Mesenchymal stem cell (in vitro differentiated cells and primary cell): ENCODE data around the gene PTPRD.

Experiments
- DNase-seq: peaks from one replicate; pipeline ENCODE4 v3.0.0-alpha.2; 2013
- H2AFZ ChIP-seq: one replicate; pipeline ENCODE4 v1.6.1; 2013; ENCODE audit warnings: low read depth, mild to moderate bottlenecking, control low read depth, inconsistent platforms, low read length, moderate library complexity
- H2AK5ac ChIP-seq: 2 replicates; pipeline ENCODE4 v1.6.1; 2013; ENCODE audit warnings: low read length, moderate library complexity, mild to moderate bottlenecking, inconsistent platforms; ENCODE audit not compliant: severe bottlenecking
- H2BK120ac ChIP-seq: one replicate; pipeline ENCODE4 v1.6.1; 2013; ENCODE audit warnings: low read depth, mild to moderate bottlenecking, inconsistent platforms, low read length, moderate library complexity
- H2BK12ac ChIP-seq, 2 experiments: one replicate each; pipeline ENCODE4 v1.6.1; 2013; ENCODE audit warnings: inconsistent platforms in 2 of 2, low read length in 2 of 2, mild to moderate bottlenecking in 2 of 2, moderate library complexity in 2 of 2, control low read depth in 1 of 2
- H2BK15ac ChIP-seq: one replicate; pipeline ENCODE4 v1.6.1; 2013; ENCODE audit warnings: mild to moderate bottlenecking, low read depth, inconsistent platforms; ENCODE audit not compliant: poor library complexity, severe bottlenecking
- H2BK5ac ChIP-seq: 2 replicates; pipeline ENCODE4 v1.6.1; 2013; ENCODE audit warnings: low read depth, mild to moderate bottlenecking, low read length, control low read depth, inconsistent platforms; ENCODE audit not compliant: poor library complexity, severe bottlenecking
- H3K14ac ChIP-seq, 2 experiments: one replicate each; pipeline ENCODE4 v1.6.1; 2013; ENCODE audit warnings: inconsistent platforms in 2 of 2, low read length in 2 of 2, control low read depth in 1 of 2, mild to moderate bottlenecking in 1 of 2, moderate library complexity in 1 of 2
- H3K18ac ChIP-seq, 2 experiments: one replicate each; pipeline ENCODE4 v1.6.1; 2013; ENCODE audit warnings: inconsistent platforms in 2 of 2, low read length in 2 of 2, control low read depth in 1 of 2, low read depth in 1 of 2, mild to moderate bottlenecking in 1 of 2
- H3K23ac ChIP-seq, 2 experiments: one replicate each; pipeline ENCODE4 v1.6.1; 2013; ENCODE audit warnings: inconsistent platforms in 2 of 2, low read length in 2 of 2, mild to moderate bottlenecking in 2 of 2, moderate library complexity in 2 of 2, control low read depth in 1 of 2
- H3K27ac ChIP-seq: 2 replicates; pipeline ENCODE4 v1.5.1; 2013; ENCODE audit warnings: mild to moderate bottlenecking, moderate library complexity, low read length, control low read depth, inconsistent platforms; ENCODE audit not compliant: poor library complexity, severe bottlenecking
- H3K27me3 ChIP-seq, 2 experiments: 2 replicates each; pipeline versions ENCODE4 v1.6.1 to v1.7.0; 2013; ENCODE audit warnings: low read length in 2 of 2, mild to moderate bottlenecking in 2 of 2, moderate library complexity in 2 of 2, control low read depth in 1 of 2, inconsistent platforms in 1 of 2; ENCODE audit not compliant: control insufficient read depth in 1 of 2, insufficient read depth in 1 of 2
- H3K36me3 ChIP-seq, 2 experiments: 2 replicates each; pipeline versions ENCODE4 v1.6.1 to v1.7.0; 2013; ENCODE audit warnings: low read length in 2 of 2, control low read depth in 1 of 2, inconsistent platforms in 1 of 2, low read depth in 1 of 2, mild to moderate bottlenecking in 1 of 2; ENCODE audit not compliant: insufficient read depth in 2 of 2, control insufficient read depth in 1 of 2
- H3K4ac ChIP-seq, 2 experiments: one replicate each; pipeline ENCODE4 v1.6.1; 2013; ENCODE audit warnings: inconsistent platforms in 2 of 2, low read length in 2 of 2, mild to moderate bottlenecking in 2 of 2, moderate library complexity in 2 of 2, control low read depth in 1 of 2, low read depth in 1 of 2
- H3K4me1 ChIP-seq: 2 replicates; pipeline ENCODE4 v1.6.1; 2013; ENCODE audit warnings: low read depth, low read length, control low read depth; ENCODE audit not compliant: control insufficient read depth, insufficient read depth
- H3K4me2 ChIP-seq: 2 replicates; pipeline ENCODE4 v1.6.1; 2013; ENCODE audit warnings: low read length, mild to moderate bottlenecking, inconsistent platforms; ENCODE audit not compliant: poor library complexity, severe bottlenecking
- H3K4me3 ChIP-seq, 2 experiments: 2 replicates each; pipeline versions ENCODE4 v1.5.1 to v1.7.0; 2013; ENCODE audit warnings: low read length in 2 of 2, mild to moderate bottlenecking in 2 of 2, control low read depth in 1 of 2, low read depth in 1 of 2; ENCODE audit not compliant: insufficient read depth in 1 of 2
- H3K79me1 ChIP-seq: replicated peaks from 2 replicates; pipeline ENCODE4 v1.6.1; 2013; ENCODE audit warnings: mild to moderate bottlenecking, control low read depth, low read length, inconsistent platforms; ENCODE audit not compliant: poor library complexity, severe bottlenecking
- H3K9ac ChIP-seq: 2 replicates; pipeline ENCODE4 v1.7.0; 2013; ENCODE audit warnings: mild to moderate bottlenecking, low read length, moderate library complexity
- H3K9me3 ChIP-seq: 2 replicates; pipeline ENCODE4 v1.7.0; 2013; ENCODE audit warnings: mild to moderate bottlenecking, low read length; ENCODE audit not compliant: control insufficient read depth
- H4K8ac ChIP-seq: one replicate; pipeline ENCODE4 v1.6.1; 2013; ENCODE audit warnings: inconsistent platforms, mild to moderate bottlenecking, low read length, moderate library complexity
- H4K91ac ChIP-seq: one replicate; pipeline ENCODE4 v1.6.1; 2013; ENCODE audit warnings: mild to moderate bottlenecking, low read length, inconsistent platforms
- WGBS: methylation state at CpG from one replicate; pipeline ENCODE4 v1.1.7; 2013; ENCODE audit warnings: mixed read lengths; 5-methylcytosine and 5-hydroxymethylcytosine counted together

The PTPRD gene

GRCh38 chr9:10274175-10274574, 338.6 kb downstream of the PTPRD start:
- no peak overlapping the region for H3K14ac ChIP-seq
- no peak overlapping the region for H3K4me2 ChIP-seq
- H2BK120ac ChIP-seq = no peak overlapping the region
- no peak overlapping the region for H3K4me3 ChIP-seq
- H3K18ac ChIP-seq = no peak overlapping the region
- no peak overlapping the region for H3K27ac ChIP-seq
- H3K23ac ChIP-seq = no peak overlapping the region
- H3K9ac ChIP-seq = no peak overlapping the region
- H2AK5ac ChIP-seq = no peak overlapping the region
- no peaks in the 10 kb centered on the region for H3K79me1 ChIP-seq
- H4K8ac ChIP-seq = no peak overlapping the region
- no peaks in the 10 kb centered on the region for H3K9me3 ChIP-seq
- H2BK5ac ChIP-seq = no peak overlapping the region
- H2BK15ac ChIP-seq = no peak overlapping the region
- H3K4me1 ChIP-seq = no peaks in the 10 kb centered on the region
- H3K4ac ChIP-seq = no peak overlapping the region
- H3K27me3 ChIP-seq = no peaks in the 10 kb centered on the region
- H3K36me3 ChIP-seq = no peaks in the 10 kb centered on the region
- peak; percentile 47 for DNase-seq
- no CpG with 5 or more reads among the region's 4 CpGs for WGBS
- no peak overlapping the region for H2BK12ac ChIP-seq
- H4K91ac ChIP-seq = no peak overlapping the region
- H2AFZ ChIP-seq = no peak overlapping the region

- no peaks in the 10 kb centered on the region for H3K4me1 ChIP-seq
- H3K27me3 ChIP-seq = no peaks in the 10 kb centered on the region
- H3K14ac ChIP-seq = no peak overlapping the region
- H4K8ac ChIP-seq = no peak overlapping the region
- H3K4ac ChIP-seq = no peak overlapping the region
- H3K27ac ChIP-seq = no peak overlapping the region
- H3K9me3 ChIP-seq = no peaks in the 10 kb centered on the region
- H2BK120ac ChIP-seq = no peak overlapping the region
- no peak for DNase-seq
- H3K4me2 ChIP-seq = no peak overlapping the region
- H2BK15ac ChIP-seq = no peak overlapping the region
- no peak overlapping the region for H4K91ac ChIP-seq
- no peak overlapping the region for H2AFZ ChIP-seq
- H3K36me3 ChIP-seq = no peaks in the 10 kb centered on the region
- no peak overlapping the region for H2BK5ac ChIP-seq
- H3K18ac ChIP-seq = no peak overlapping the region
- no peak overlapping the region for H2AK5ac ChIP-seq
- H3K9ac ChIP-seq = no peak overlapping the region
- no peaks in the 10 kb centered on the region for H3K79me1 ChIP-seq
- no peak overlapping the region for H2BK12ac ChIP-seq
- no peak overlapping the region for H3K23ac ChIP-seq
- H3K4me3 ChIP-seq = no peak overlapping the region
Measured at GRCh38 chr9:10272830-10273229, 340.0 kb downstream of the PTPRD start.

GRCh38 chr9:10268531-10269485, 344.0 kb downstream of the PTPRD start:
- peak; percentile 68 for DNase-seq
- H3K79me1 ChIP-seq = no peaks in the 10 kb centered on the region
- 15% methylated on average over 8 of the region's 8 CpGs for WGBS

GRCh38 chr9:10265153-10265631, 347.6 kb downstream of the PTPRD start:
- no peaks in the 10 kb centered on the region for H3K4me1 ChIP-seq
- H2BK15ac ChIP-seq = no peak overlapping the region
- WGBS = 0% methylated on average over 2 of the region's 2 CpGs
- no peak overlapping the region for H2AK5ac ChIP-seq
- no peaks in the 10 kb centered on the region for H3K79me1 ChIP-seq
- no peak overlapping the region for H3K4me3 ChIP-seq
- DNase-seq = peak; percentile 98
- H3K27me3 ChIP-seq = no peaks in the 10 kb centered on the region
- H3K18ac ChIP-seq = no peak overlapping the region
- no peak overlapping the region for H4K91ac ChIP-seq
- H3K23ac ChIP-seq = no peak overlapping the region
- no peak overlapping the region for H3K4me2 ChIP-seq
- no peak overlapping the region for H2BK12ac ChIP-seq
- H3K27ac ChIP-seq = peak overlapping the region; percentile 38
- peaks cover 4% of the 10 kb centered on the region for H3K9me3 ChIP-seq
- H3K36me3 ChIP-seq = no peaks in the 10 kb centered on the region
- H2BK120ac ChIP-seq = no peak overlapping the region
- no peak overlapping the region for H3K14ac ChIP-seq
- no peak overlapping the region for H3K4ac ChIP-seq
- H4K8ac ChIP-seq = no peak overlapping the region
- H2AFZ ChIP-seq = no peak overlapping the region
- H2BK5ac ChIP-seq = no peak overlapping the region
- peak overlapping the region; percentile 69 for H3K9ac ChIP-seq

More at GRCh38 chr9:10268531-10269485, 344.0 kb downstream of the PTPRD start:
- Histone ChIP-seq H3K14ac (no peak overlapping the region), H3K23ac (no peak overlapping the region), H2AK5ac (no peak overlapping the region), H2AFZ (no peak overlapping the region), H2BK120ac (no peak overlapping the region), H4K8ac (no peak overlapping the region), H2BK15ac (no peak overlapping the region), H2BK12ac (no peak overlapping the region), H3K36me3 (no peaks in the 10 kb centered on the region), H3K4me1 (no peaks in the 10 kb centered on the region), H3K27ac (no peak overlapping the region), H3K4me3 (no peak overlapping the region), H2BK5ac (no peak overlapping the region), H3K27me3 (no peaks in the 10 kb centered on the region), H3K4ac (no peak overlapping the region), H3K9ac (peak overlapping the region; percentile 68), H4K91ac (no peak overlapping the region), H3K9me3 (no peaks in the 10 kb centered on the region), H3K4me2 (peak overlapping the region; percentile 42), H3K18ac (peak overlapping the region in 1 of 2 experiments; percentile 57)
